HUES6 (cell line): ENCODE measurements around the gene CLDN5.
"Not testable (repeated sequence)": the region's sequence is repeated elsewhere in the genome, so short reads cannot be mapped to it uniquely, and the experiment has no call there.

Experiments
- H3K27ac ChIP-seq: 2 replicates; pipeline ENCODE4 v1.7.0; 2013; ENCODE audit warnings: low read depth, mild to moderate bottlenecking, low read length, inconsistent platforms
- H3K27me3 ChIP-seq: 2 replicates; pipeline ENCODE4 v1.6.1; 2013; ENCODE audit warnings: low read length; ENCODE audit not compliant: control insufficient read depth, insufficient read depth
- H3K36me3 ChIP-seq: 2 replicates; pipeline ENCODE4 v1.6.1; 2013; ENCODE audit warnings: low read length; ENCODE audit not compliant: control insufficient read depth, insufficient read depth
- H3K4me1 ChIP-seq: 2 replicates; pipeline ENCODE4 v1.6.1; 2013; ENCODE audit warnings: low read length; ENCODE audit not compliant: control insufficient read depth, insufficient read depth
- H3K4me3 ChIP-seq: 2 replicates; pipeline ENCODE4 v1.5.1; 2013; ENCODE audit warnings: low read depth, low read length
- H3K9ac ChIP-seq: one replicate; pipeline ENCODE4 v1.6.1; 2013; ENCODE audit warnings: mild to moderate bottlenecking, low read length
- H3K9me3 ChIP-seq: 2 replicates; pipeline ENCODE4 v1.6.1; 2013; ENCODE audit warnings: low read depth, low read length; ENCODE audit not compliant: control insufficient read depth, insufficient read depth

CLDN5 gene

GRCh38 chr22:19546680-19547079 is 22.5 kb upstream of the CLDN5 start:
- Histone ChIP-seq H3K36me3 (no peaks in the 10 kb centered on the region), H3K9ac (no peak overlapping the region), H3K9me3 (no peaks in the 10 kb centered on the region), H3K4me1 (peaks cover 5% of the 10 kb centered on the region; the same call in 1 of the 2 replicates), H3K27me3 (no peaks in the 10 kb centered on the region; the same call in 1 of the 2 replicates), H3K4me3 (no peak overlapping the region), H3K27ac (no peak overlapping the region)

- H3K9me3 ChIP-seq, result no peaks in the 10 kb centered on the region
- H3K36me3 ChIP-seq, result no peaks in the 10 kb centered on the region
- no peaks in the 10 kb centered on the region; the same call in 1 of the 2 replicates for H3K27me3 ChIP-seq
- no peak overlapping the region for H3K9ac ChIP-seq
- no peak overlapping the region for H3K27ac ChIP-seq
- no peak overlapping the region for H3K4me3 ChIP-seq
- peaks cover 5% of the 10 kb centered on the region; the same call in 1 of the 2 replicates for H3K4me1 ChIP-seq
Observed at GRCh38 chr22:19545935-19546207, 21.7 kb upstream of the CLDN5 start.

GRCh38 chr22:19543970-19544708 is 19.9 kb upstream of the CLDN5 start:
- H3K27me3 ChIP-seq, result no peaks in the 10 kb centered on the region; the same call in 1 of the 2 replicates
- H3K9me3 ChIP-seq, result no peaks in the 10 kb centered on the region
- H3K4me3 ChIP-seq, result no peak overlapping the region
- H3K36me3 ChIP-seq, result no peaks in the 10 kb centered on the region
- peaks cover 5% of the 10 kb centered on the region; the same call in 1 of the 2 replicates for H3K4me1 ChIP-seq
- no peak overlapping the region for H3K9ac ChIP-seq
- H3K27ac ChIP-seq, result no peak overlapping the region

- Histone ChIP-seq H3K36me3 (no peaks in the 10 kb centered on the region), H3K9ac (no peak overlapping the region), H3K27ac (no peak overlapping the region), H3K27me3 (no peaks in the 10 kb centered on the region; the same call in 1 of the 2 replicates), H3K4me3 (no peak overlapping the region), H3K4me1 (peaks cover 1% of the 10 kb centered on the region; the same call in 1 of the 2 replicates), H3K9me3 (no peaks in the 10 kb centered on the region)
Observed at GRCh38 chr22:19540394-19540793, 16.2 kb upstream of the CLDN5 start.

- no peak overlapping the region for H3K27ac ChIP-seq
Observed at GRCh38 chr22:19537941-19538488, 13.8 kb upstream of the CLDN5 start.

GRCh38 chr22:19536564-19536963 is 12.4 kb upstream of the CLDN5 start:
- no peak overlapping the region for H3K27ac ChIP-seq

More at GRCh38 chr22:19537941-19538488, 13.8 kb upstream of the CLDN5 start:
- no peak overlapping the region for H3K9ac ChIP-seq
- no peaks in the 10 kb centered on the region for H3K9me3 ChIP-seq
- H3K27me3 ChIP-seq, result no peaks in the 10 kb centered on the region
- H3K4me3 ChIP-seq, result no peak overlapping the region
- no peaks in the 10 kb centered on the region for H3K4me1 ChIP-seq
- no peaks in the 10 kb centered on the region for H3K36me3 ChIP-seq

GRCh38 chr22:19535001-19535400 is 10.8 kb upstream of the CLDN5 start:
- no peaks in the 10 kb centered on the region for H3K9me3 ChIP-seq
- H3K27me3 ChIP-seq, result no peaks in the 10 kb centered on the region
- no peak overlapping the region for H3K4me3 ChIP-seq
- H3K9ac ChIP-seq, result no peak overlapping the region
- no peak overlapping the region for H3K27ac ChIP-seq
- H3K4me1 ChIP-seq, result no peaks in the 10 kb centered on the region
- H3K36me3 ChIP-seq, result no peaks in the 10 kb centered on the region

More at GRCh38 chr22:19536564-19536963, 12.4 kb upstream of the CLDN5 start:
- no peak overlapping the region for H3K4me3 ChIP-seq
- H3K9me3 ChIP-seq, result no peaks in the 10 kb centered on the region
- no peak overlapping the region for H3K9ac ChIP-seq
- H3K4me1 ChIP-seq, result no peaks in the 10 kb centered on the region
- no peaks in the 10 kb centered on the region for H3K36me3 ChIP-seq
- no peaks in the 10 kb centered on the region for H3K27me3 ChIP-seq

GRCh38 chr22:19533857-19534256 is 9.6 kb upstream of the CLDN5 start:
- no peak overlapping the region for H3K4me3 ChIP-seq
- H3K36me3 ChIP-seq, result no peaks in the 10 kb centered on the region
- H3K9me3 ChIP-seq, result no peaks in the 10 kb centered on the region
- no peak overlapping the region for H3K27ac ChIP-seq
- H3K4me1 ChIP-seq, result no peaks in the 10 kb centered on the region
- no peaks in the 10 kb centered on the region for H3K27me3 ChIP-seq
- H3K9ac ChIP-seq, result no peak overlapping the region

GRCh38 chr22:19533049-19533626 is 8.9 kb upstream of the CLDN5 start:
- H3K9me3 ChIP-seq, result no peaks in the 10 kb centered on the region
- H3K4me1 ChIP-seq, result no peaks in the 10 kb centered on the region
- H3K36me3 ChIP-seq, result no peaks in the 10 kb centered on the region
- no peak overlapping the region for H3K27ac ChIP-seq
- H3K9ac ChIP-seq, result no peak overlapping the region
- no peak overlapping the region for H3K4me3 ChIP-seq
- H3K27me3 ChIP-seq, result no peaks in the 10 kb centered on the region

GRCh38 chr22:19531327-19531726 is 7.1 kb upstream of the CLDN5 start:
- not testable (repeated sequence) for H3K36me3 ChIP-seq, H3K4me3 ChIP-seq, H3K9me3 ChIP-seq, H3K27me3 ChIP-seq, H3K9ac ChIP-seq, H3K27ac ChIP-seq, H3K4me1 ChIP-seq

- H3K4me3 ChIP-seq, result no peak overlapping the region
- no peaks in the 10 kb centered on the region for H3K9me3 ChIP-seq
- no peak overlapping the region for H3K27ac ChIP-seq
- H3K36me3 ChIP-seq, result no peaks in the 10 kb centered on the region
- peaks cover 15% of the 10 kb centered on the region for H3K27me3 ChIP-seq
- H3K4me1 ChIP-seq, result no peaks in the 10 kb centered on the region
- no peak overlapping the region for H3K9ac ChIP-seq
Observed at GRCh38 chr22:19530751-19531150, 6.5 kb upstream of the CLDN5 start.
